HG03354 (cell line): ENCODE data around the gene CERS5.
"Not testable (repeated sequence)": the region's sequence is repeated elsewhere in the genome, so short reads cannot be mapped to it uniquely, and the experiment has no call there.

Experiments used
- ATAC-seq: cut with Tn5 transposase; IDR thresholded peaks from one replicate; pipeline ENCODE4 v1.9.1; 2021; ENCODE audit warnings: mild to moderate bottlenecking; ENCODE audit not compliant: unreplicated experiment, poor library complexity, severe bottlenecking

Gene CERS5

DNA sequence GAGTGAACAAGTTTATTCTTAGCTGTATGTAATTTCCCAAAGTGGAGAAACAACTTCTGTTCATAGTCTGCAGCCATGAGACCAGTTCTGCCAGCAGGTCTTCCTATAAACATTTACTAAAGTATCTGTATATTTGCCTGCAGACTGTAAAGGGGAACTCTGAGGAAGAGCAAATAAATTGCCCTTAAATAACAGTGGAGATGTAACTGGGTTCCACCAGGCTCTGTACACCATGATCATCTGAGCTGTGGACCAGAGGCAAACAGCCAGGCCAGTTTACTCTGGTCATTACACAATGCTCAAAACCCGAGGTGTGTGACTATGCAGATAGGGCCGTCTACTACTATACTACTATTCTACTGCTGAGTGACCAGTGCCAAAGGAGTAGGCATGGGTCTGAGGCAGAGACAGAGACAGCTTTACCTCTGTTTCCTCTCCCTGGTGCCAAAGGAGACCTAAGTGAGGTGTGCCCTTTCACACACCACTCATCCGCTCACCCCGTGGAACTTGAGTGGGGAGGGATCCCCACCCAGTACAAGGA lies 21.1 kb upstream of the CERS5 start:
- no peak for ATAC-seq

DNA sequence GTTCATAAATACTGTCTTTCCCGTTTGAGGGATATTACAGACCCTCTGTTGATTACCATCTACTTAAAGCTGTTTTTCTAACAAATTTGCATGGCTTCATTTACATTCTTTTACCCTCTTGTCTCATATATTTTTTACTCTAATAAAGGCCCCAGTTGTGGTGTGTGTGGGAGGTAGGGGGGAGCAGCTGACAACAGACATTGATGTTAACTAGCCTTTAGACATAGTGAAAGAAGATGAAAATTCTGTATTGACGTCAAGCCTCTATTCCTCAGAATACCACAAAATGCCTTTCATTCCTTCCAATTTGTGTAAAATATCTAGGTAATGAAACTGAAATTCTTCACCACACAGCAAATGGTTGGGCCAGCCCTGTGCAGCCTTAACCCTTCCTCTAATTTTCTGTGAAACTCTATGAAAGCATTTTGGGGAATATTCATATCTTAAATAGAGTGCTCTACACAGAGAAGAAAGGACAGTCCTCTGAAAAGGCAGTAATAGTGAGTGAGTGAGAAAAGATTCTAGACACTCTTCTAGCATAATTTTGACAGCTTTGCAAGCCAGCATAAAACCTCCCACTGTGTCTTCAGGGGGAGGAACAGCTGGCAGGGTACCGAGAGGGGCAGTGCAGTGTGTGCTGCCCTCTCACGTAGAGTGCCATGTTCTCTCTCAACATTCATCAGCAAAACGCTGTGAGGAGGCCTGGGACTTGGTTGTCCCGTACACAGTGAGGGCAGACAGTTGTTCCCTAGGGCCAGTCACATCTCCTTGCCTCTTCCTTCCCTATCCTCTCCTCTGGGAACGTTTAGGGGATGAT lies 20.1 kb upstream of the CERS5 start:
- ATAC-seq = peak; percentile 68

DNA sequence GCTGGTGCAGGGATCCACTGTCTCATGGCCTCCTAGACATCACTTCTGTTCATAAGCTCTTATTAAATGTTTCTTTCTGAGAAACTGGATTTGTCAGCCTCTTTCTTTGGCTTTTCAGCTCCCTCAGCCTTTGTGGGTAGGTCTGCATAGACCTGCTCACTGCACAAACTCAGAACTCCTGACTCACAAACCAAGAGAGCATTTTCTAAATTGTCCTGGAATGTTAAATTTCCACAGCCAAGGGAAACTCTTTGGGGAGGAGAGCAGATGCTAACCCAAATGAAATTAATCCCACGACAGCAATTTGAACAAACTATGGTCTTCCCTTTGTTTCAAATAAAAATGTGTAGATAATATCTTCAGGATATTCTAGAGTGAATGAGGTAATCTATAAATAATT lies 19.5 kb upstream of the CERS5 start:
- no peak for ATAC-seq

DNA sequence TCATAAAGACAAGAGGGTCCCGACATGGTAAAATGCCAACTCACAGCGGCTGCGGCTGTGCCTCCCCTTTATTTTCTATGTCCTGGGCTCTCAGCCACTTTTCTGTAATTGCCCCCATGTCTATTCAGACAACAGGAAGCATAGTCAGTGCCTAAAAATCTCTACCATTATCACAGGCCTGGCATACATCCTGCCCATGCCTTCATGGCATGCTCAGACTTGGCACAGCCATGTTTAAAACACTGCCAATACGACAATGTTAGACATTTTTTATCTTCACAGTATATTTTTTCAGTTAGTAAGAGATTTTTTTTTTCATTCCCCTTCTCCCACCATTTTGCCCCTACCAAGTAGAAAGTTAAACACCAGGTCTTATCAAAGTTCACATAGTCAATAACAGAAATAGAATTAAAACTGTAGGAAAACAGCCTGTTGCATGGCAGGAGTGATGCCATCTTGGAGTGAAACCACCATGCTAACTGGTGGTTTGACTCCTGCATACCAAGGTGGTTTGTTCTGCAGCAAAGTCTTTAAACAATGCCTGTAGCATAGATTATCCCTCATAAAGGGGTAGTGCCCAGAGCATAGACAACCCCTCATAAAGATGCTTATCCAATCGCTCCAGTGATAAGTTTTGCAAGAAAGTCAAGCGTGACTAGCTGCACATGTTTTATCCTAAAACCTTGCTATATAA lies 18.9 kb upstream of the CERS5 start:
- ATAC-seq = no peak

DNA sequence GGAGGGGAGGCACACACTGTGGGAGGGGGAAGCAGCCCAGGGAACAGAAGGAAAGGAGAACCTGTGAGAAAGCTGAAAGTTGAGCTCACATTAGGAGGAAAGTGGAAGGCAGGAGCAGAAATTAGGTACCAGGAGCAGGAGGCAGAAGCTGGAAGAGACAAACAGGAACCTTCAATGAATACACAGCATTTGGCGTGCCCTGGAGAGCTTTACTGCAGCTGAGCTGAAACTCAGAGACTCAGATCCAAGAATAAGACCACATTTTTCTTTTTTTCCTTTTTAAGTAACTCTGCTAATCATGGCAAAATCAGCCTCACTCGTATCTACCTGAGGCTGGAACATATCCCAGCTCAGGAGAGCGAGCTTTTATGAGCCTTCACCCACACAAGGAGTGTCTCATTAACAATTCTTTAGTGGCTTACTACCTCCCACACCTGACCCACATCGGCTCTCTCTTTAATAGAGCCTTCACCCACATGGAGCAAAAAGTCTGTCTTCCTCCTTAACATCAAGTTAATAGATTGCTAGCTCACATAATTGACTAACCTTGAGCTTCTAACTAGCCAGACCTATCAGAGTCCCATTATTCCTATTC lies 18.2 kb upstream of the CERS5 start:
- no peak for ATAC-seq

DNA sequence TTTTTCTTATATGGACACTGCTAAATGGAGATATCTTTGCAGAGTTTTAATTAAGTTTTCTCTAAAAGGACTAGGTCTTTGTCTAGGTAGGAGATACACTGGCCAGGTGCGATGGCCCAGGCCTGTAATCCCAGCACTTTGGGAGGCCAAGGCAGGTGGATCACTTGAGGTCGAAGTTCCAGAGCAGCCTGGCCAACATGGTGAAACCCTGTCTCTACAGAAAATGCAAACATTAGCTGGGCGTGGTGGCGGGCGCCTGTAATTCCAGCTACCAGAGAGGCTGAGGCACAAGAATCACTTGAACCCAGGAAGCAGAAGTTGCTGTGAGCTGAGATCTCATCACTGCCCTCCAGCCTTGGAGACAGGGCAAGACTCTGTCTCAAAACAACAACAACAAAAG lies 17.1 kb upstream of the CERS5 start:
- no peak for ATAC-seq

DNA sequence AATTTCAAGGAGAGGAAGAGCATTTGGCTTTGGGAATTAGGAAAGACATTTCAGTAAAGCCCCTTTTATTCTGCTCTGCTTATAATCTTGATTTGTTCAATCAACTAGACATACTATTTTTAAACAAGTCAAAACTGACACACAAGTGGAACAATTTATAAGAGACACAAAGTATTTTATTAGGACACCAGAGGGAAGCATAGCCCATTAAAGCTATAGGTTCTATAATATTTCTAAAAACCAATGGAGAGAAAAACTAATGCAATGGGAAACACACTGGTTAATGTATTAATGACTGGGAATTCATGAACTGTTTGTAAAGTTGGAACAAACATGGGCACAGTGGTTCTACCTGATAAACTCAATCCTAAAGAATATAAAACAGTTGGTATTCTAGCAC lies 15.3 kb upstream of the CERS5 start:
- no peak for ATAC-seq

DNA sequence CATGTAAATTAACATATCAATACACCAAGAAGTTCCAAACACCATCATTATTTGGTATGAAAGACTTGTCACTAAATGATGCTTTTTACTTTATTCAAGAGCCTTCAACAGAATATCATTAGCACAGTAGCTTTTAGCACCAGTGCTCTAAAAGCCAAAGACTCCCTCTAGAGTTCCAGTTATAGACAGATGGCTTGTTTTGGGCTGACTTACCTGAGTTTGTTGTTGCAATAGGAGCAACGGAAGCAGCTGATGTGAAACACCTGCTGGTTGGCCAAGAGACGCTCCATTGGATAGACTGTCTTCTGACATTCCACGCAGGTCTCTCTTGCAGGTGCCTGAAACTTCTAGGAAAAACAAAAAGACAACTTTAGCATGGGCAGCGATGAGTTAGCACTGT lies 14.5 kb upstream of the CERS5 start:
- no peak for ATAC-seq

DNA sequence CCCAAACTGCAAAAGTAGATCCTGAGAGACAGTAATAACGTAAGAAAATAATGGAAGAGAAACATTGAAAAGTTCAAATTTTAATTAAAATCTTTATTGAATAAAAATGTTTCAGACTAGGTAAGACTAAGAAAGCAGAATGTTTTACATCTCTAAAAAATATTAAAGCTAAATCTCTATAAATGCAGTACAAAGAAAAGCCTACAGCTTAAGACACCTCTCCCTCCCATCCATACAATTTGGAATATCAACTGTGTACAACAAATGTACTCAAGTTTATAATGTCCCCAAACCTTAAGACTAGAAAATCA lies 8.5 kb upstream of the CERS5 start:
- no peak for ATAC-seq

DNA sequence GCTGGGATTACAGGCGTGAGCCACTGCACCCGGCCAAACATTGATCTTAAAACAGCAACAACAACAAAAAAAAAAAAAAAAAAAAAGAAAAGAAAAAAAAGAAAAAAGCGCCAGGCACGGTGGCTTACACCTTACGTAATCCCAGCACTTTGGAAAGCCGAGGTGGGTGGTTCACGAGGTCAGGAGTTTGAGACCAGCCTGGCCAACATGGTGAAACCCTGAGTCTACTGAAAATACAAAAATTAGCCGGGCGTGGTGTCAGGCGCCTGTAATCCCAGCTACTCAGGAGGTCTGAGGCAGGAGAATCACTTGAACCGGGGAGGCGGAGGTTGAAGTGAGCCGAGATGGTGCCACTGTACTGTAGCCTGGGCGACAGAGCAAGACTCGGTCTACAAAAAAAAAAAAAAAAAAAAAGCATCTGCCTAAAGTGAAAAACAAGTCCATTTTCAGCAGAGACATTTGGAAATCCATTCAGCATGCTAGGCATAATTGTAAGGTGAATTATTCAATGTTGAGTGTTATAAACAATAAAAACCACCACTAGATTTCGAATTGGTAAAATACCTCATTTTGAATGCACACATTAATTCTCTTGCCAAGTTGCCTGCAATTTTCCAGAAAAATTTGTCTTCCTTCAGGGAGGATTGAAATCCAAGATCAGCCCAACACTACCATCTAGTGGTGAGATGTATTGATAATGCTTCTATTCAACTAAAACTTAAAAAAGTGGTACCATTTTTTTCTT lies 8.0 kb upstream of the CERS5 start:
- no peak for ATAC-seq

DNA sequence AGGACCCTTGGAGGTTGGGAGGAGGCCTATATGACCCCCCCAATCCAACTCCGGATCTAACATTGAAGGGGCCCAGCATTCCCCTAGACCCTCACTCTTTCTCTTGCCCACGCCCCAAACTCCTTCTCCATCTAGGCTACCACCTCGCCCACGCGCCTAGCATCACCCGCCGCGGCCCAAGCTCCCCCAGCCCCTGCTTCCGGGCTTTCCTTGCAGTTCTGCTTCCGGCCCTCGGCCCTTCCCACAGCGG lies 445 bp downstream of the CERS5 start:
- ATAC-seq = peak; percentile 45

DNA sequence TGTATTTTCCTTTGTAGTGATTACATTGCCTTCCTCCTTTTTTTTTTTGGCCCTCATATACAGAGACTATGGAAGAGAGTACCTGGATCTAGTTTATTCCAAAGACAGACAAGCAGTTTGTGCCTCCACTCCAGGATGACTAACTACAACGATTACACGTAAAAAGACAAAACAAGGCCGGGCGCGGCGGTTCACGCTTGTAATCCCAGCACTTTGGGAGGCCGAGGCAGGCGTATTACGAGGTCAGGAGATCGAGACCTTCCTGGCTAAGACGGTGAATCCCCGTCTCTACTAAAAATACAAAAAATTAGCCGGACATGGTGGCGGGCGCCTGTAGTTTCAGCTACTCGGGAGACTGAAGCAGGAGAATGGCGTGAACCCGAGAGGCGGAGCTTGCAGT lies 2.2 kb downstream of the CERS5 start:
- no peak for ATAC-seq

DNA sequence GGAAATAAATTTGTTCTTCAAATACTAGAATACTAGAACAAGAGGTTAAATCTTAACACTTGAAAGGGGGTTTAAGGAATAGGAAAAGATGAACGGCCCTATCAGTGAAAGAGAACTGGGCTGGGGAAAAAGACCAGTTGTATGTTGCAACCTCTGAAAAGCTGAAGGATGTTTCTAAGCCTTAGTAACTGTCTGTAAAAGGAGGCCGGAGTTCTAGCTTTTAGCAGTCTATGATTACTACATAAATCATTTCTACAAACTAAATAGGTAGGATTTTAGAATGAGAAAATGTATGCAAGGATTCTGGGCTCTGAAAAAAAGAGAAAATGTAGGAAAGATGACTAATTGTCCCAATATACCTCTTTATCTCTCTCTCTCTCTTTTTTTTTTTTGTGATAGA lies 4.9 kb downstream of the CERS5 start:
- ATAC-seq = no peak

DNA sequence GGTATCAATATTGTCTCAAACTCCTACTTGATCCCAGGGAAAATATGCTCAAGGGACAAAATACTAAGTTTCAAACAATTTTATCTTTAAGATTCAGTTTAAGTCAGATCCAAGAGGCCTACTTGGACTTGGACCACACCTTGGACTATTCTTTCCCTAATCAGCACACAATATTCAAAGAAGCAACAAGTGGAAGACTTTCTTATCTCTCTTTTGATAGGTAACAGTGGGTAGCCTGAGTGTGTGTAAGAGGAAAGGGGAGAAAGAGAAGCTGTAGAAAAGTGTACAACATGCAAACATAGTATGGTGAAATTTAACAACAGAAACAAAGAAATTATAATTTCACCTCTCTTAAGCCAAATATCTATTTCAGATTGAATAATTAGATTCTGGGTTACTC lies 6.5 kb downstream of the CERS5 start:
- ATAC-seq = no peak

DNA sequence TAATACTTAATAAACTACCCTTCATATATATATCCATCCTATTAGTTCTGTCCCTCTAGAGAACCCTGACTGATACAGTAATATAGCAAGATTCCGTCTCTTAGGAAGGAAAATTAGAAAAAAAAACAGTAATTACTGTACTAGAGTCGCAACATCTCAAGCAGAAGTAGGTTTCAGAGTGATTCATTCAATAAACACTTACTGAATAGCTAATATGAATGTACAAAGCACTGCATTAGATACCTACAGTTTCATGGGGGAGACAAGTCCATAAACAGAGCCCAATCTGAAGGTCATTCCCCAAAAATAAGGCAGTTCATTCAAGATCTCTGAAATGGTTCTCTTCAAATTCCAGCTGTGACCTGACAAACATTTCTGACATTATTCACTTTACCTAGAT lies 9.9 kb downstream of the CERS5 start:
- ATAC-seq = no peak

DNA sequence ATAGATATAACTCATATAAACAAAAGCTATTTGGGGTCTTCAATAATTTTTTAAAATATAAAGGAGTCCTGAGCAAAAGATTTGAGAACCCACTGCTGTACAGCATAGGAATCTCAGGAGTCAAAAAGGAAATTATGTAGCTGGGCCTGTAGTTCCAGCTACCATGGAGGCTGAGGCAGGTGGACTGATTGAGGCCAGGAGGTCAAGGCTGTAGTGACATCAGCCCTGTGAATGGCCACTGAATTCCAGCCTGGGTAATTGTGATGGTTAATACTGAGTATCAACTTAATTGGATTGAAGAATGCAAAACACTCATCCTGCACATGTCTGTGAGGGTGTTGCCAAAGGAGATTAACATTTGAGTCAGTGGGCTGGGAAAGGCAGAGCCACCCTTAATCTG lies 10.5 kb downstream of the CERS5 start:
- no peak for ATAC-seq

DNA sequence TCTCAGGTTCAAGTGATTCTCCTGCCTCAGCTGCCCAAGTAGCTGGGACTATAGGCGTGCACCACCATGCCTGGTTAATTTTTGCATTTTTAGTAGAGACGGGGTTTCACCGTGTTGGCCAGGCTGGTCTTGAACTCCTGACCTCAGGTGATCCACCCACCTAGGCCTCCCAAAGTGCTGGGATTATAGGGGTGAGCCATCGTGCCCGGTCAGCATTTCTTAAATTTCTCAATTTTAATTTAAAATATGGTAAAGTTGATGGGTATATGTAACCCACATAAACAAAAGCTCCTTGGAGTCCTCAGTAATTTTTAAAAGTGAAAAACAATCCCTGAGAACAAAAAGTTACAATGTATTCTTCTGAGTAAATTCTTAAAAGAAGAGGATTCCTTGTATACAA lies 12.2 kb downstream of the CERS5 start:
- ATAC-seq = not testable (repeated sequence)

DNA sequence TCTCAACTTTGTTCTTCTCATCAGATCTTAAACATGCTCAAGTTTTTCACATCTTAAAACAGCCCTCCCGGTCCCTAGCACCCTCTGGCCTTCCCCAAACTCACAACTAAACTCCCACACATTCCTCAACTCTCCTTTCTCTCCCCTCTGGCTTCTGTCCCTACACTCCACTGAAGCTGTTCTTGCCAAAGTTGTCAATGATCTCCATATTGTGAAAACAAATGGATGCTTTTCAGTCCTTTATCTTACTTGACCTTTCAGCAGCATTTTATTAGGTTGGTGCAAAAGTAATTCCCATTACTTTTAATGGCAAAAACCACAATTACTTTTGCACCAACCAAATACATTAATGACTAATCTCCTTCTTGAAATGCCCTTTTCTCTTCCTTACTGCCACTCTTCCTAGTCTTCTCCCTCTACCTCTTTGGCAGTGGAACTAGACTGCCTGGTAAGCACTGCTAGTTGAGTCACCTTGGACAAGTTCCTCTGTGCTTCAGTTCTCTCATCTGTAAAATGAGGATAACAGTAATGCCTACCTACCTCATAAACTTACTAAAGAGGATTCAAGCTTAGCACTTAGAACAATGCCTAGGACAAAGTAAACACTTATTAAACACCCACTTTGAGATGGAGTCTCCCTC lies 16.0 kb downstream of the CERS5 start:
- ATAC-seq = no peak

DNA sequence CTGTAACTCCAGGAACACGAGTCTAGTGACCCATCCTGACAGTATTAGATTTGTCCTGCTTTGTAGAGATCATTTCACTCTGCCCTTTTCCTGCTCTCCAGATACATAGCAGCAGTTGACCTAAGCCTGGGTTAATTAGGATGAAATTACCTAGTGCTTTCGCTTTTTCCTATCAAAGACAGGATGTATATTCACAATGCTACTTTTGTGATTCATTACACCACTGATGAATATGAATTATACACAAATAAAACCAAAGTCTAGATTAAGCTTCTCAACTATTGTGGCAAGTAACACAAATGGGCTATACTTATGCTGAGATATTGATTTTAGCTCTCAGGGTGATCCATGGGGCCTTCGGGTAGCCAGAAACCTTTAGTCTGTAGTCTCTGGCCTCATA lies 17.9 kb downstream of the CERS5 start:
- ATAC-seq = no peak

DNA sequence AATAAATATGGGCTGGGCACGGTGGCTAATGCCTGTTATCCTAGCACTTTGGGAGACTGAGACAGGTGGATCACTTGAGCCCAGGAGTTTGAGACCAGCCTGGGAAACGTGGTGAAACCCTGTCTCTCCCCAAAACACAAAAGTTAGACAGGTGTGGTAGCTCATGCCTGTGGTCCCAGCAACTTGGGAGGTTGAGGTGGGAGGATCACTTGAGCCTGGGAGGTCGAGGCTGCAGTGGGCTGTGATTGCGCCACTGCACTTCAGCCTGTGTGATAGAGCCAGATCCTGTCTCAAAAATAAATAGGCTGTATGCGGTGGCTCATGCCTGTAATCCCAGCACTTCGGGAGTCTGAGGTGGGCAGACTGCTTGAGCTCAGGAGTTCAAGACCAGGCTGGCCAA lies 19.2 kb downstream of the CERS5 start:
- not testable (repeated sequence) for ATAC-seq
